Uterus (tissue), 4 donors: ENCODE measurements around the gene INSC. TPM values are rescaled to one million over a fixed set of nuclear protein-coding genes. Genes with fewer than 3 reads are reported as not detected.

Experiments used
- DNase-seq, 2 donors: peaks; one replicate each; pipeline ENCODE4 v3.0.0-alpha.2; 2019 to 2020
- H3K27ac ChIP-seq, 2 donors: fragments of 200-600 bp; sonication (generic); 1 replicate in 1 of 2; 2 replicates in 1 of 2; pipeline ENCODE4 v1.5.1; 2016 to 2018
- H3K27me3 ChIP-seq, 2 donors: fragments of 200-600 bp; sonication (generic); one replicate each; pipeline ENCODE4 v1.5.1; 2018 to 2019; ENCODE audit warnings: control low read depth in 1 of 2
- H3K36me3 ChIP-seq, 2 donors: fragments of 200-600 bp; sonication (generic); one replicate each; pipeline ENCODE4 v1.5.1; 2019; ENCODE audit warnings: control low read depth in 1 of 2
- H3K4me1 ChIP-seq, 2 donors: fragments of 200-600 bp; sonication (generic); one replicate each; pipeline ENCODE4 v1.5.1; 2018 to 2019; ENCODE audit warnings: control low read depth in 1 of 2
- H3K4me3 ChIP-seq, 2 donors: fragments of 200-600 bp; sonication (generic); 1 replicate in 1 of 2; 2 replicates in 1 of 2; pipeline ENCODE4 v1.5.1; 2018 to 2019; ENCODE audit warnings: mild to moderate bottlenecking in 1 of 2
- H3K9me3 ChIP-seq, 2 donors: fragments of 200-600 bp; sonication (generic); one replicate each; pipeline ENCODE4 v1.5.1; 2019; ENCODE audit warnings: control low read depth in 1 of 2
- CTCF ChIP-seq, 4 experiments: fragments of 200-600 bp in 2 of 4; fragments of 450-650 bp in 2 of 4; sonication (generic) in 2 of 4; IDR thresholded peaks; one replicate each; pipeline ENCODE4 v1.5.1; 2016 to 2019; ENCODE audit warnings: antibody characterized with exemption in 4 of 4, mild to moderate bottlenecking in 2 of 4, moderate library complexity in 1 of 4
- POLR2A ChIP-seq, 2 donors: fragments of 450-650 bp; IDR thresholded peaks; one replicate each; pipeline ENCODE4 v1.6.1; 2016; ENCODE audit warnings: antibody characterized with exemption in 2 of 2, mild to moderate bottlenecking in 1 of 2, moderate library complexity in 1 of 2
- intact Hi-C: fragments of 100-400 bp; cut with DNase I; formaldehyde crosslinking; loops from one replicate; pipeline ENCODE4 v1.15.1; 2023; ENCODE audit warnings: low total_unique reads
- total RNA-seq, 4 donors: library from RNA; depleted of rRNA in 3 of 4; stranded (reverse); fragments of >200 nt in 3 of 4; gene quantifications; one replicate each; pipeline versions ENCODE4 v1.1.0 to v1.2.4, GENCODE V29; 2014 to 2023
- donor health status: DM: yes; HTN: yes; CAD: no.

The INSC gene
- total RNA-seq, 4 donors from 2014 or later, result 0.24 to 2.6 TPM; not detected in 2

- Histone ChIP-seq H3K36me3 (no peaks in the 10 kb centered on the region), H3K27ac (no peak overlapping the region), H3K27me3 (no peaks in the 10 kb centered on the region), H3K4me1 (no peaks in the 10 kb centered on the region), H3K4me3 (no peak overlapping the region), H3K9me3 (no peaks in the 10 kb centered on the region)
- no peak for TF ChIP-seq POLR2A (IDR thresholded peaks at IDR 0.05)
- TF ChIP-seq CTCF (IDR thresholded peaks at IDR 0.05), result no peak
- intact Hi-C loops, result no loop called here
- no peak for DNase-seq
Measured at GRCh38 chr11:15268598-15268997, 153.9 kb downstream of the INSC start.

GRCh38 chr11:15275141-15275540 is 160.4 kb downstream of the INSC start:
- Histone ChIP-seq H3K27me3 (no peaks in the 10 kb centered on the region), H3K36me3 (no peaks in the 10 kb centered on the region), H3K4me3 (no peak overlapping the region), H3K27ac (no peak overlapping the region), H3K4me1 (no peaks in the 10 kb centered on the region), H3K9me3 (no peaks in the 10 kb centered on the region)
- intact Hi-C loops, result no loop called here
- no peak for TF ChIP-seq POLR2A (IDR thresholded peaks at IDR 0.05)
- DNase-seq, result no peak

GRCh38 chr11:15276621-15277020 is 161.9 kb downstream of the INSC start:
- H3K4me1 ChIP-seq, result no peaks in the 10 kb centered on the region

GRCh38 chr11:15278128-15278527 is 163.4 kb downstream of the INSC start:
- H3K36me3 ChIP-seq, result no peaks in the 10 kb centered on the region
- no peaks in the 10 kb centered on the region for H3K9me3 ChIP-seq
- no peaks in the 10 kb centered on the region for H3K27me3 ChIP-seq
- intact Hi-C loops, result no loop called here
- DNase-seq, result no peak
- no peak overlapping the region for H3K4me3 ChIP-seq
- no peak for TF ChIP-seq POLR2A (IDR thresholded peaks at IDR 0.05)
- no peak for TF ChIP-seq CTCF (IDR thresholded peaks at IDR 0.05)
- no peaks in the 10 kb centered on the region for H3K4me1 ChIP-seq
- no peak overlapping the region for H3K27ac ChIP-seq

More at GRCh38 chr11:15276621-15277020, 161.9 kb downstream of the INSC start:
- Histone ChIP-seq H3K9me3 (no peaks in the 10 kb centered on the region), H3K27me3 (no peaks in the 10 kb centered on the region), H3K36me3 (no peaks in the 10 kb centered on the region), H3K27ac (no peak overlapping the region), H3K4me3 (no peak overlapping the region)
- DNase-seq, result no peak
- intact Hi-C loops, result no loop called here
- TF ChIP-seq POLR2A (IDR thresholded peaks at IDR 0.05), result no peak
- peak in 1 of 4 experiments; percentile 22 for TF ChIP-seq CTCF (IDR thresholded peaks at IDR 0.05)

GRCh38 chr11:15280393-15280792 is 165.7 kb downstream of the INSC start:
- Histone ChIP-seq H3K9me3 (no peaks in the 10 kb centered on the region), H3K27me3 (no peaks in the 10 kb centered on the region), H3K4me3 (no peak overlapping the region), H3K27ac (no peak overlapping the region), H3K4me1 (no peaks in the 10 kb centered on the region), H3K36me3 (no peaks in the 10 kb centered on the region)
- no peak for DNase-seq
- intact Hi-C loops, result no loop called here
- no peak for TF ChIP-seq CTCF (IDR thresholded peaks at IDR 0.05)
- TF ChIP-seq POLR2A (IDR thresholded peaks at IDR 0.05), result no peak

GRCh38 chr11:15282754-15283153 is 168.0 kb downstream of the INSC start:
- H3K36me3 ChIP-seq, result no peaks in the 10 kb centered on the region
- intact Hi-C loops, result no loop called here
- no peak overlapping the region for H3K4me3 ChIP-seq
- no peak for TF ChIP-seq CTCF (IDR thresholded peaks at IDR 0.05)
- TF ChIP-seq POLR2A (IDR thresholded peaks at IDR 0.05), result no peak
- H3K4me1 ChIP-seq, result no peaks in the 10 kb centered on the region
- DNase-seq, result no peak
- no peaks in the 10 kb centered on the region for H3K27me3 ChIP-seq
- H3K27ac ChIP-seq, result no peak overlapping the region
- H3K9me3 ChIP-seq, result no peaks in the 10 kb centered on the region
